K562 (cell line): ENCODE data around the gene NTS. TPM values are rescaled to one million over a fixed set of nuclear protein-coding genes. Genes with fewer than 3 reads are reported as not detected.

Experiments
- ATAC-seq: fragments of 200-7000 bp; cut with Tn5 transposase; 3 replicates; pipeline ENCODE4 v1.9.1; 2020; ENCODE audit warnings: moderate library complexity
- BruUV-seq: library from RNA; stranded (reverse); fragments of 400-500 nt; replicated peaks from 2 replicates; lab custom pipeline; 2021; lab: Mats Ljungman, UMichigan
- CTCF ChIA-PET: fragments of 300-600 bp; formaldehyde crosslinking; extraction: SDS; loops from one replicate; lab custom pipeline; 2021; ENCODE audit warnings: low intra/inter-chr PET ratio; lab: Yijun Ruan, JAX
- POLR2A ChIA-PET: fragments of 300-600, 350-650 bp; sonication (Branson Sonifier 250); formaldehyde crosslinking; extraction: SDS; loops from one replicate; lab custom pipeline; 2021; ENCODE audit warnings: antibody characterized with exemption, inconsistent platforms; lab: Yijun Ruan, JAX
- DNase-seq, 4 experiments: peaks; one replicate each; pipeline versions ENCODE4 v3.0.0 to v3.0.0-alpha.2; 2011 to 2018; ENCODE audit warnings: low spot score in 3 of 4, mixed read lengths in 3 of 4; ENCODE audit errors: extremely low read depth in 1 of 4
- FAIRE-seq: peaks from 2 replicates; lab custom pipeline; 2011; peaks lifted over from hg19 to GRCh38; lab: Jason Lieb, UNC
- H2AFZ ChIP-seq: 2 replicates; pipeline ENCODE4 v1.6.0; 2011; ENCODE audit warnings: low read depth, low read length, control low read depth, inconsistent platforms
- H3K27ac ChIP-seq: fragments of 200-600 bp; 3 replicates; pipeline ENCODE4 v1.8.0; 2011; ENCODE audit warnings: low read depth, mild to moderate bottlenecking, control low read depth, inconsistent platforms, low read length, moderate library complexity, mixed read lengths; ENCODE audit errors: extremely low read depth
- H3K27me3 ChIP-seq, 2 experiments: fragments of 300-600 bp in 1 of 2; 2 replicates in 1 of 2; 3 replicates in 1 of 2; pipeline versions ENCODE4 v1.6.0 to v1.8.0; 2011; ENCODE audit warnings: inconsistent platforms in 2 of 2, low read length in 2 of 2, mild to moderate bottlenecking in 1 of 2, mixed read lengths in 1 of 2, moderate library complexity in 1 of 2; ENCODE audit not compliant: control insufficient read depth in 2 of 2, insufficient read depth in 2 of 2
- H3K36me3 ChIP-seq: fragments of 300-600 bp; 3 replicates; pipeline ENCODE4 v1.8.0; 2011; ENCODE audit warnings: mild to moderate bottlenecking, low read length, inconsistent platforms; ENCODE audit not compliant: control insufficient read depth, insufficient read depth
- H3K4me1 ChIP-seq, 2 experiments: fragments of 200-600 bp in 1 of 2; replicated peaks in 1 of 2; 2 replicates in 1 of 2; 3 replicates in 1 of 2; pipeline versions ENCODE4 v1.5.1 to v1.8.0; 2011; ENCODE audit warnings: inconsistent platforms in 2 of 2, low read length in 2 of 2, mild to moderate bottlenecking in 1 of 2, mixed read lengths in 1 of 2, moderate library complexity in 1 of 2; ENCODE audit not compliant: control insufficient read depth in 2 of 2, insufficient read depth in 2 of 2
- H3K4me2 ChIP-seq: 2 replicates; pipeline ENCODE4 v1.6.1; 2011; ENCODE audit warnings: low read length, control low read depth, inconsistent platforms, mixed read lengths; ENCODE audit not compliant: insufficient read depth
- H3K4me3 ChIP-seq: fragments of 200-600 bp; sonication (generic), shearing (Covaris generic); 2 replicates; pipeline ENCODE4 v1.5.1; 2016; ENCODE audit warnings: control low read depth, inconsistent platforms
- H3K79me2 ChIP-seq: fragments of 200-600 bp; 3 replicates; pipeline ENCODE4 v1.8.0; 2011; ENCODE audit warnings: low read length, inconsistent platforms; ENCODE audit not compliant: control insufficient read depth, insufficient read depth
- H3K9ac ChIP-seq, 2 experiments: 2 replicates each; pipeline versions ENCODE4 v1.6.0 to v1.6.1; 2011; ENCODE audit warnings: low read depth in 2 of 2, low read length in 2 of 2, control low read depth in 1 of 2, inconsistent platforms in 1 of 2, mild to moderate bottlenecking in 1 of 2, mixed read lengths in 1 of 2; ENCODE audit not compliant: insufficient read depth in 1 of 2
- H3K9me1 ChIP-seq: one replicate; pipeline ENCODE4 v1.6.0; 2011; ENCODE audit warnings: inconsistent platforms, mild to moderate bottlenecking, low read length, moderate library complexity; ENCODE audit not compliant: control insufficient read depth, insufficient read depth
- H3K9me3 ChIP-seq: replicated peaks from 2 replicates; pipeline ENCODE4 v1.5.1; 2011; ENCODE audit warnings: low read depth, low read length, inconsistent platforms; ENCODE audit not compliant: control insufficient read depth, insufficient read depth
- H4K20me1 ChIP-seq: replicated peaks from 2 replicates; pipeline ENCODE4 v1.6.1; 2011; ENCODE audit warnings: low read length, inconsistent platforms, mixed read lengths; ENCODE audit not compliant: control insufficient read depth, insufficient read depth
- ASH1L ChIP-seq: fragments of 450-650 bp; IDR thresholded peaks from 2 replicates; pipeline ENCODE4 v1.6.1; 2018; ENCODE audit warnings: borderline replicate concordance, mild to moderate bottlenecking, low read depth; ENCODE audit not compliant: partially characterized antibody
- BHLHE40 ChIP-seq: IDR thresholded peaks from 2 replicates; pipeline ENCODE4 v1.6.1; 2011; ENCODE audit warnings: low read length, improper control_type of control experiment
- CBX3 ChIP-seq, 2 experiments: IDR thresholded peaks; 1 replicate in 1 of 2; 2 replicates in 1 of 2; pipeline ENCODE4 v1.6.1; 2012; ENCODE audit warnings: inconsistent platforms in 2 of 2, low read length in 2 of 2, borderline replicate concordance in 1 of 2, control low read depth in 1 of 2
- CEBPG ChIP-seq, 3 experiments: fragments of 200-800 bp in 1 of 3; sonication (Bioruptor generic) in 1 of 3; sonication (generic) in 1 of 3; formaldehyde crosslinking in 1 of 3; IDR thresholded peaks in 2 of 3; conservative IDR thresholded peaks in 1 of 3; 2 replicates each; pipeline versions ENCODE4 v1.6.1 to v1.8.0; 2016 to 2022; ENCODE audit warnings: missing compliant biosample characterization in 2 of 3, missing genetic modification characterization in 2 of 3, mild to moderate bottlenecking in 1 of 3, missing genetic modification reagents in 1 of 3
- NCOA4 ChIP-seq: fragments of 450-650 bp; IDR thresholded peaks from 2 replicates; pipeline ENCODE4 v1.6.1; 2018; ENCODE audit warnings: mild to moderate bottlenecking; ENCODE audit not compliant: partially characterized antibody
- NEUROD1 ChIP-seq: fragments of 150-350 bp; IDR thresholded peaks from 2 replicates; pipeline ENCODE4 v1.6.1; 2014; ENCODE audit warnings: borderline replicate concordance, low read length, low read depth; ENCODE audit not compliant: partially characterized antibody
- PML ChIP-seq: IDR thresholded peaks from 2 replicates; pipeline ENCODE4 v1.6.1; 2012; ENCODE audit warnings: low read length, inconsistent platforms
- RFX5 ChIP-seq: IDR thresholded peaks from 2 replicates; pipeline ENCODE4 v1.6.1; 2011; ENCODE audit warnings: low read depth, mild to moderate bottlenecking, improper control_type of control experiment, low read length
- TRIM28 ChIP-seq: fragments of 450-650 bp; IDR thresholded peaks from 2 replicates; pipeline ENCODE4 v1.6.1; 2017
- USF2 ChIP-seq: sonication (generic); formaldehyde crosslinking; IDR thresholded peaks from 2 replicates; pipeline ENCODE4 v1.5.0; 2020; ENCODE audit warnings: missing genetic modification reagents
- ZKSCAN3 ChIP-seq: fragments of 250-450 bp; sonication (Bioruptor Pico); IDR thresholded peaks from 2 replicates; pipeline ENCODE4 v1.4.0; 2020
- ZNF277 ChIP-seq: fragments of 250-450 bp; sonication (Bioruptor Pico); IDR thresholded peaks from 2 replicates; pipeline ENCODE4 v1.8.0; 2022; ENCODE audit warnings: inconsistent platforms, mild to moderate bottlenecking, moderate library complexity, borderline replicate concordance
- ZNF324 ChIP-seq: fragments of 250-450 bp; sonication (Bioruptor Pico); IDR thresholded peaks from 2 replicates; pipeline ENCODE4 v1.4.0; 2020; ENCODE audit warnings: mild to moderate bottlenecking
- WGBS: fragments of 100-300 bp; shearing (Covaris generic); methylation state at CpG from one replicate; pipeline ENCODE4 v1.1.6; 2016; ENCODE audit warnings: low coverage, mixed read lengths; ENCODE audit not compliant: insufficient coverage; ENCODE audit errors: missing lambda C conversion rate; 5-methylcytosine and 5-hydroxymethylcytosine counted together
- in situ Hi-C: fragments of 300-500 bp; cut with MboI; formaldehyde crosslinking; loops from 4 replicates; pipeline ENCODE4 v1.15.0; 2018; ENCODE audit warnings: inconsistent platforms, mixed read lengths
- intact Hi-C: fragments of 100-400 bp; cut with micrococcal nuclease; formaldehyde crosslinking; loops from 2 replicates; pipeline ENCODE4 v1.14.2; 2022
- polyA plus RNA-seq, 8 experiments: library from polyadenylated mRNA; depleted of rRNA in 4 of 8; stranded (reverse) in 5 of 8; unstranded in 3 of 8; fragments of >200 nt; fragmentation: Nextera tagmentation in 2 of 8; fragmentation: Illumina TruSeq in 1 of 8; extraction: Ambion mirVana in 2 of 8; extraction: Trizol in 1 of 8; gene quantifications; 2 replicates each; pipeline versions ENCODE4 v1.2.1 to v1.2.3, GENCODE V29; 2011 to 2014; ENCODE audit warnings: inconsistent platforms in 1 of 8, missing spikeins in 1 of 8
- total RNA-seq, 7 experiments: library from RNA; depleted of rRNA in 6 of 7; stranded (reverse); fragments of >200 nt in 6 of 7; fragmentation: Illumina TruSeq in 2 of 7; extraction: Trizol in 2 of 7; gene quantifications; 2 replicates each; pipeline versions ENCODE4 v1.2.1 to v1.2.3, GENCODE V29; 2011 to 2021; ENCODE audit warnings: low replicate concordance in 1 of 7
- TF ChIP-seq, protein P1 (sequence below): fragments of 250-450 bp; sonication (Bioruptor Pico); IDR thresholded peaks from 2 replicates; pipeline ENCODE4 v1.5.1; 2021; ENCODE audit warnings: mild to moderate bottlenecking
- TF ChIP-seq, protein P2 (sequence below), 2 experiments: fragments of 450-650 bp; conservative IDR thresholded peaks; 2 replicates each; pipeline ENCODE4 v1.6.1; 2017; ENCODE audit warnings: mild to moderate bottlenecking in 2 of 2, moderate library complexity in 2 of 2
- TF ChIP-seq, protein P3 (sequence below): sonication (generic); formaldehyde crosslinking; IDR thresholded peaks from 2 replicates; pipeline ENCODE4 v1.4.0; 2020; ENCODE audit warnings: mild to moderate bottlenecking, missing genetic modification reagents

NTS gene
- total and polyA plus RNA-seq, 9 of the 15 experiments (the other 6 are each of a cell fraction or from before 2014, with no cell fraction given) = 0.09 to 3.4 (median 0.18) TPM; not detected in 2

DNA sequence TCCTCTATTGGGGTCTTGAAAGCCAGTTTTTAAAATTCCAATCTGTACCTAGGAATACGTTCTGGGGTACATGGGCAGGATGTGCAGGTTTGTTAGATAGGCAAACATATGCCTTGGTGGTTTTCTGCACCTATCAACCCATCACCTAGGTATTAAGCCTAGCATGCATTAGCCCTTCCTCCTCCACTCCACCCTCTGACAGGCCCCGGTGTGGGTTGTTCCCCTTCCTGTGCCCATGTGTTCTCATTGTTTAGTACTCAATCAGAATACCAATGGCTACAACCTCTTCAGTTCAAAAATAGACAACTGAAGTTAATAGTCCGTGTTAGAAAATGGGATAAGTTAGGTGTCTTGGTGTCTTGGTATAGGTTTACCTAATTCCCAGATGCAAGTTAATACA, 3.4 kb downstream of the NTS start:
- Histone ChIP-seq H3K4me2 (no peak overlapping the region), H3K9ac (no peak overlapping the region), H3K36me3 (no peaks in the 10 kb centered on the region), H3K9me1 (no peaks in the 10 kb centered on the region), H3K27me3 (no peaks in the 10 kb centered on the region), H3K79me2 (no peaks in the 10 kb centered on the region), H3K9me3 (no peaks in the 10 kb centered on the region), H4K20me1 (no peaks in the 10 kb centered on the region), H3K4me1 (no peaks in the 10 kb centered on the region), H2AFZ (no peak overlapping the region), H3K27ac (no peak overlapping the region), H3K4me3 (no peak overlapping the region)
- ATAC-seq = no peak
- TF ChIP-seq ASH1L (no peak), ZKSCAN3 (CRISPR knock-in tag) (no peak), CEBPG (CRISPR knock-in tag; IDR thresholded peaks at IDR 0.05) (no peak), CEBPG (tag; conservative IDR thresholded peaks at IDR 0.05 in 1 of 2, IDR thresholded peaks at IDR 0.05 in 1 of 2) (no peak), NEUROD1 (no peak), RFX5 (no peak), BHLHE40 (no peak), ZNF277 (CRISPR knock-in tag) (no peak), USF2 (no peak), TRIM28 (no peak), ZNF324 (CRISPR knock-in tag) (no peak), PML (no peak), NCOA4 (no peak), CBX3 (IDR thresholded peaks at IDR 0.05; ENCODE audit: borderline replicate concordance in 1 of 2, low read length in 2 of 2) (no peak)
- TF ChIP-seq, protein P1, sequence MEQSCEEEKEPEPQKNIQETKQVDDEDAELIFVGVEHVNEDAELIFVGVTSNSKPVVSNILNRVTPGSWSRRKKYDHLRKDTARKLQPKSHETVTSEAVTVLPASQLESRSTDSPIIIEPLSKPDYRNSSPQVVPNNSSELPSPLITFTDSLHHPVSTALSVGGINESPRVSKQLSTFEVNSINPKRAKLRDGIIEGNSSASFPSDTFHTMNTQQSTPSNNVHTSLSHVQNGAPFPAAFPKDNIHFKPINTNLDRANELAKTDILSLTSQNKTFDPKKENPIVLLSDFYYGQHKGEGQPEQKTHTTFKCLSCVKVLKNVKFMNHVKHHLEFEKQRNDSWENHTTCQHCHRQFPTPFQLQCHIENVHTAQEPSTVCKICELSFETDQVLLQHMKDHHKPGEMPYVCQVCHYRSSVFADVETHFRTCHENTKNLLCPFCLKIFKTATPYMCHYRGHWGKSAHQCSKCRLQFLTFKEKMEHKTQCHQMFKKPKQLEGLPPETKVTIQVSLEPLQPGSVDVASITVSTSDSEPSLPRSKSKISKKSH (CRISPR knock-in tag) = no peak
- TF ChIP-seq, protein P2, sequence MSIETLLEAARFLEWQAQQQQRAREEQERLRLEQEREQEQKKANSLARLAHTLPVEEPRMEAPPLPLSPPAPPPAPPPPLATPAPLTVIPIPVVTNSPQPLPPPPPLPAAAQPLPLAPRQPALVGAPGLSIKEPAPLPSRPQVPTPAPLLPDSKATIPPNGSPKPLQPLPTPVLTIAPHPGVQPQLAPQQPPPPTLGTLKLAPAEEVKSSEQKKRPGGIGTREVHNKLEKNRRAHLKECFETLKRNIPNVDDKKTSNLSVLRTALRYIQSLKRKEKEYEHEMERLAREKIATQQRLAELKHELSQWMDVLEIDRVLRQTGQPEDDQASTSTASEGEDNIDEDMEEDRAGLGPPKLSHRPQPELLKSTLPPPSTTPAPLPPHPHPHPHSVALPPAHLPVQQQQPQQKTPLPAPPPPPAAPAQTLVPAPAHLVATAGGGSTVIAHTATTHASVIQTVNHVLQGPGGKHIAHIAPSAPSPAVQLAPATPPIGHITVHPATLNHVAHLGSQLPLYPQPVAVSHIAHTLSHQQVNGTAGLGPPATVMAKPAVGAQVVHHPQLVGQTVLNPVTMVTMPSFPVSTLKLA (conservative IDR thresholded peaks at IDR 0.05) = no peak
- TF ChIP-seq, protein P3, sequence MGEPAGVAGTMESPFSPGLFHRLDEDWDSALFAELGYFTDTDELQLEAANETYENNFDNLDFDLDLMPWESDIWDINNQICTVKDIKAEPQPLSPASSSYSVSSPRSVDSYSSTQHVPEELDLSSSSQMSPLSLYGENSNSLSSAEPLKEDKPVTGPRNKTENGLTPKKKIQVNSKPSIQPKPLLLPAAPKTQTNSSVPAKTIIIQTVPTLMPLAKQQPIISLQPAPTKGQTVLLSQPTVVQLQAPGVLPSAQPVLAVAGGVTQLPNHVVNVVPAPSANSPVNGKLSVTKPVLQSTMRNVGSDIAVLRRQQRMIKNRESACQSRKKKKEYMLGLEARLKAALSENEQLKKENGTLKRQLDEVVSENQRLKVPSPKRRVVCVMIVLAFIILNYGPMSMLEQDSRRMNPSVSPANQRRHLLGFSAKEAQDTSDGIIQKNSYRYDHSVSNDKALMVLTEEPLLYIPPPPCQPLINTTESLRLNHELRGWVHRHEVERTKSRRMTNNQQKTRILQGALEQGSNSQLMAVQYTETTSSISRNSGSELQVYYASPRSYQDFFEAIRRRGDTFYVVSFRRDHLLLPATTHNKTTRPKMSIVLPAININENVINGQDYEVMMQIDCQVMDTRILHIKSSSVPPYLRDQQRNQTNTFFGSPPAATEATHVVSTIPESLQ = no peak
- no peak for FAIRE-seq
- ChIA-PET CTCF (no interaction called here), POLR2A (no interaction called here)
- in situ Hi-C loops = no loop called here
- intact Hi-C loops = loop anchor here (10.0 kb wide), 1 partner anchor 413 kb away; no protein-coding TSS in a partner anchor
- no TSS peak for BruUV-seq
- 2% methylated on average over 3 of the region's 3 CpGs for WGBS
- no peak for DNase-seq
